HepG2 (cell line): ENCODE measurements around the gene ZNF814. TPM values are rescaled to one million over a fixed set of nuclear protein-coding genes. Genes with fewer than 3 reads are reported as not detected.

ENCODE experiments used
- ATAC-seq: fragments of 200-7000 bp; cut with Tn5 transposase; 3 replicates; pipeline ENCODE4 v1.9.1; 2020; ENCODE audit warnings: mild to moderate bottlenecking, moderate library complexity
- BruUV-seq: library from RNA; stranded (reverse); fragments of 400-500 nt; replicated peaks from 2 replicates; lab custom pipeline; 2021; lab: Mats Ljungman, UMichigan
- CTCF ChIA-PET: fragments of 300-600 bp; formaldehyde crosslinking; extraction: SDS; loops from one replicate; lab custom pipeline; 2021; ENCODE audit warnings: low total read pairs, inconsistent platforms, low intra/inter-chr PET ratio; lab: Yijun Ruan, JAX
- POLR2A ChIA-PET: fragments of 350-600 bp; sonication (Branson Sonifier 250); formaldehyde crosslinking; loops from one replicate; lab custom pipeline; 2020; ENCODE audit warnings: antibody characterized with exemption, inconsistent platforms; lab: Yijun Ruan, JAX
- DNase-seq: peaks from one replicate; pipeline ENCODE4 v3.0.0-alpha.2; 2015; ENCODE audit warnings: low spot score
- FAIRE-seq: peaks from 3 replicates; lab custom pipeline; 2011; peaks lifted over from hg19 to GRCh38; lab: Jason Lieb, UNC
- H2AFZ ChIP-seq: one replicate; pipeline ENCODE4 v1.6.1; 2011; ENCODE audit warnings: low read length, inconsistent platforms
- H3K27ac ChIP-seq: fragments of 300-600 bp; 3 replicates; pipeline ENCODE4 v1.8.0; 2011; ENCODE audit warnings: mixed run types, mild to moderate bottlenecking, mixed read lengths, low read length, inconsistent platforms; ENCODE audit not compliant: insufficient read depth; ENCODE audit errors: extremely low read length
- H3K27me3 ChIP-seq, 2 experiments: fragments of 200-600 bp in 1 of 2; 2 replicates in 1 of 2; 3 replicates in 1 of 2; pipeline versions ENCODE4 v1.6.0 to v1.8.0; 2011; ENCODE audit warnings: low read length in 2 of 2, mild to moderate bottlenecking in 2 of 2, moderate library complexity in 2 of 2, inconsistent platforms in 1 of 2; ENCODE audit not compliant: insufficient read depth in 2 of 2, control insufficient read depth in 1 of 2
- H3K36me3 ChIP-seq, 2 experiments: fragments of 200-600 bp in 1 of 2; replicated peaks in 1 of 2; 2 replicates in 1 of 2; 3 replicates in 1 of 2; pipeline versions ENCODE4 v1.5.1 to v1.8.0; 2011; ENCODE audit warnings: low read length in 2 of 2, inconsistent platforms in 1 of 2; ENCODE audit not compliant: insufficient read depth in 2 of 2, control insufficient read depth in 1 of 2
- H3K4me1 ChIP-seq: 2 replicates; pipeline ENCODE4 v1.5.1; 2012; ENCODE audit warnings: low read length, inconsistent platforms; ENCODE audit not compliant: insufficient read depth
- H3K4me2 ChIP-seq: 2 replicates; pipeline ENCODE4 v1.6.0; 2011; ENCODE audit warnings: low read depth, low read length, inconsistent platforms
- H3K4me3 ChIP-seq, 3 experiments: fragments of 200-600 bp in 1 of 3; sonication (generic), shearing (Covaris generic) in 1 of 3; replicated peaks in 1 of 3; 2 replicates each; pipeline ENCODE4 v1.5.1; 2011 to 2016; ENCODE audit warnings: low read length in 3 of 3, inconsistent platforms in 2 of 3, low read depth in 2 of 3, mild to moderate bottlenecking in 2 of 3, control low read depth in 1 of 3, mixed read lengths in 1 of 3; ENCODE audit not compliant: insufficient read depth in 1 of 3
- H3K79me2 ChIP-seq: one replicate; pipeline ENCODE4 v1.6.1; 2011; ENCODE audit warnings: low read length, inconsistent platforms; ENCODE audit not compliant: insufficient read depth
- H3K9ac ChIP-seq: 2 replicates; pipeline ENCODE4 v1.6.0; 2011; ENCODE audit warnings: mild to moderate bottlenecking, low read depth, low read length, inconsistent platforms; ENCODE audit not compliant: insufficient read depth
- H3K9me3 ChIP-seq: 2 replicates; pipeline ENCODE4 v1.5.1; 2012; ENCODE audit warnings: mild to moderate bottlenecking, low read length
- H4K20me1 ChIP-seq: 2 replicates; pipeline ENCODE4 v1.6.0; 2011; ENCODE audit warnings: inconsistent platforms, mild to moderate bottlenecking, low read length, moderate library complexity; ENCODE audit not compliant: insufficient read depth
- ISL2 ChIP-seq: sonication (generic); formaldehyde crosslinking; IDR thresholded peaks from 2 replicates; pipeline ENCODE4 v1.5.0; 2020; ENCODE audit warnings: missing genetic modification reagents
- PHF21A ChIP-seq: sonication (generic); formaldehyde crosslinking; IDR thresholded peaks from 2 replicates; pipeline ENCODE4 v1.5.0; 2020; ENCODE audit warnings: mild to moderate bottlenecking, missing genetic modification reagents
- RELA ChIP-seq: sonication (generic); formaldehyde crosslinking; IDR thresholded peaks from 2 replicates; pipeline ENCODE4 v1.4.0; 2020; ENCODE audit warnings: missing genetic modification reagents
- TRIM22 ChIP-seq: fragments of 450-650 bp; IDR thresholded peaks from 2 replicates; pipeline ENCODE4 v1.6.1; 2017
- ZFY ChIP-seq: sonication (generic); formaldehyde crosslinking; IDR thresholded peaks from 2 replicates; pipeline ENCODE4 v1.4.0; 2020; ENCODE audit warnings: missing genetic modification reagents
- WGBS: methylation state at CpG from one replicate; pipeline ENCODE4 v1.1.6; 2017; ENCODE audit warnings: low lambda C conversion rate; 5-methylcytosine and 5-hydroxymethylcytosine counted together
- in situ Hi-C: cut with HindIII; loops from 2 replicates; pipeline ENCODE4 v1.10.0; 2017; ENCODE audit warnings: low pct_unique_long_range_greater_than_20kb; ENCODE audit not compliant: extremely low pct_ligation_motif_present
- intact Hi-C: fragments of 100-400 bp; cut with micrococcal nuclease; formaldehyde crosslinking; loops from one replicate; pipeline ENCODE4 v1.10.0; 2022; ENCODE audit not compliant: unreplicated experiment
- polyA plus RNA-seq, 8 experiments: library from polyadenylated mRNA; depleted of rRNA in 3 of 8; stranded (reverse) in 7 of 8; unstranded in 1 of 8; fragments of >200 nt; fragmentation: Illumina TruSeq in 4 of 8; extraction: Trizol in 4 of 8; gene quantifications; 2 replicates each; pipeline versions ENCODE4 v1.2.1 to v1.2.3, GENCODE V29; 2011 to 2016; ENCODE audit warnings: low read depth in 4 of 8, missing spikeins in 1 of 8, mixed read lengths in 1 of 8; ENCODE audit not compliant: insufficient read depth in 1 of 8
- total RNA-seq, 5 experiments: library from RNA; depleted of rRNA; stranded (reverse); fragments of >200 nt; fragmentation: Illumina TruSeq; extraction: Trizol; gene quantifications; 2 replicates each; pipeline ENCODE4 v1.2.3, GENCODE V29; 2016; ENCODE audit warnings: low read depth in 1 of 5
- TF ChIP-seq, protein P1 (sequence below): sonication (generic); formaldehyde crosslinking; IDR thresholded peaks from 2 replicates; pipeline ENCODE4 v1.5.0; 2020; ENCODE audit warnings: missing genetic modification reagents, mild to moderate bottlenecking, borderline replicate concordance

The ZNF814 gene
- total and polyA plus RNA-seq, 2 of the 13 experiments (the other 11 are each of a cell fraction or from before 2014, with no cell fraction given): 2.5 to 3.4 TPM

DNA sequence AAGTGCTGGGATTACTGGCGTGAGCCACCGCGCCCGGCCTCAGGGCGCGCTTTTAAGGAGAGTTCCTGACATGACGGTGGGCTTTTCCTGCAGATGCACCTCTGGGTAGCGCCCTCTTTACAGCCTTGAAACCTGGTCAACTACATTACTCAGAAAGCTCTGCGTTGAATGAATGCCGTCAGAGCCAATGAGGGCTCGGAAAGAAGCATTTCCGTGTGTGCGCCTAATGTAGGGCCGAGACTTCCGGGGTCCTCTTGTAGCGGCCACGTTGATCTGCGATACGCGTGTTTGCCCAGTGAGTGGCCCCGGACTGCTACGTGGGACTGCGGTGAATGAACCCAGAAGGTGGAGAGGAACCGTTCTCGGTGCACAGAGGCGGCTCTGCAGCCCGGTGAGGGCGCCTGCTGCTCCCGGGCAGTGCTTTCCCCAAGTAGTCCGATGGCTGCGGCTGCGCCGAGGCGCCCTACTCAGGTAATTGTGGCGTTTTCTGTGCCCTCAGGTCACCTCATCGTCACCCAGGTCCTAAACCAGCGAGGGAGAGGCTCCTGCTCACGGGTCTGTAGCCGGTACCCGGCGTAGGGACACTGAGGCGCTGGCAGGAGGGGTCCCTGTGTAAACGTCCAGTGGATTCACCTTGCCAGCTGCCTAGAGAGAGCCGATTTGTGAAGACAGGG, 69.2 kb downstream of the ZNF814 start (continued):
- no peak for TF ChIP-seq TRIM22
- no peak for TF ChIP-seq PHF21A (CRISPR knock-in tag)
- TF ChIP-seq, protein P1, sequence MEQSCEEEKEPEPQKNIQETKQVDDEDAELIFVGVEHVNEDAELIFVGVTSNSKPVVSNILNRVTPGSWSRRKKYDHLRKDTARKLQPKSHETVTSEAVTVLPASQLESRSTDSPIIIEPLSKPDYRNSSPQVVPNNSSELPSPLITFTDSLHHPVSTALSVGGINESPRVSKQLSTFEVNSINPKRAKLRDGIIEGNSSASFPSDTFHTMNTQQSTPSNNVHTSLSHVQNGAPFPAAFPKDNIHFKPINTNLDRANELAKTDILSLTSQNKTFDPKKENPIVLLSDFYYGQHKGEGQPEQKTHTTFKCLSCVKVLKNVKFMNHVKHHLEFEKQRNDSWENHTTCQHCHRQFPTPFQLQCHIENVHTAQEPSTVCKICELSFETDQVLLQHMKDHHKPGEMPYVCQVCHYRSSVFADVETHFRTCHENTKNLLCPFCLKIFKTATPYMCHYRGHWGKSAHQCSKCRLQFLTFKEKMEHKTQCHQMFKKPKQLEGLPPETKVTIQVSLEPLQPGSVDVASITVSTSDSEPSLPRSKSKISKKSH (CRISPR knock-in tag): no peak
- peak; percentile 67 for TF ChIP-seq ISL2 (CRISPR knock-in tag)

DNA sequence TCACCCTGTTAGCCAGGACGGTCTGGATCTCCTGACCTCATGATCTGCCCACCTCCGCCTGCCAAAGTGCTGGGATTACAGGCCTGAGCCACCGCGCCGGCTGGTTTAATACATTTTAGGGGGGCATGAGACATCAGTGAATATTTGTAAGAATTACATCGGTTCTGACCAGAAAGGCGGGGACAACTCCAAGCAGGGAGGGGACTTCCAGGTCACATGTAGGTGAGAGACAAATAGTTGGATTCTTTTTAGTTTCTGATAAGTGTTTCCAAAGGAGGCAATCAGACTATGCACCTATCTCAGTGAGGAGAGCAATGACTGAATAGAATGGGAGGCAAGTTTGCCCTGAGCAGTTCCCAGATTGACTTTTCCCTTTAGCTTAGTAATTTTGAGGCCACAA, 70.5 kb downstream of the ZNF814 start:
- H3K9me3 ChIP-seq: no peaks in the 10 kb centered on the region
- TF ChIP-seq RELA: no peak
- 0 out of 2 replicates have a peak, but pooled peaks have one; percentile 20 for TF ChIP-seq ZFY
- no TSS peak for BruUV-seq
- H4K20me1 ChIP-seq: peaks cover 4% of the 10 kb centered on the region; the same call in 1 of the 2 replicates
- no peak overlapping the region for H3K4me3 ChIP-seq
- H3K36me3 ChIP-seq: 0 out of 5 replicates have a peak, but pooled peaks cover 0 to 3% of the 10 kb centered on the region in 2 experiments
- WGBS: 88% methylated on average over 7 of the region's 7 CpGs
- H2AFZ ChIP-seq: no peak overlapping the region
- FAIRE-seq: no peak
- peaks cover 54% of the 10 kb centered on the region for H3K4me1 ChIP-seq
- in situ Hi-C loops (no loop called here), intact Hi-C loops (loop anchor here (2.0 kb wide), 1 partner anchor 72 kb away; the partner anchor contains the start of gene ZNF776)
- peak; percentile 10 for DNase-seq
- CTCF ChIA-PET: no interaction called here
- peak overlapping the region; percentile 98; the same call in 1 of the 2 replicates for H3K9ac ChIP-seq
- H3K4me2 ChIP-seq: peak overlapping the region; percentile 62; the same call in 1 of the 2 replicates
- peak overlapping the region; percentile 90 for H3K27ac ChIP-seq
- H3K79me2 ChIP-seq: peaks cover 45% of the 10 kb centered on the region
- POLR2A ChIA-PET: interaction anchor here (1.6 kb wide), 3 partner anchors 31 to 137 kb away, joined by 9 to 16 read pairs (median 13); partner anchors contain the start of genes ZNF551, ZNF587 and ZNF776
- no peaks in the 10 kb centered on the region; a peak in 1 of 5 replicates for H3K27me3 ChIP-seq
- ATAC-seq: no peak
